Muscle layer of colon (tissue), 2 donors: ENCODE measurements around the gene MYORG.
"Not testable (repeated sequence)": the region's sequence is repeated elsewhere in the genome, so short reads cannot be mapped to it uniquely, and the experiment has no call there.

Experiments
- H3K27ac ChIP-seq: one replicate; pipeline ENCODE4 v1.7.0; 2013; ENCODE audit warnings: low read depth, mild to moderate bottlenecking, low read length, moderate library complexity
- H3K27me3 ChIP-seq, 2 donors: one replicate each; pipeline ENCODE4 v1.7.0; 2013; ENCODE audit warnings: low read length in 2 of 2, mild to moderate bottlenecking in 2 of 2; ENCODE audit not compliant: insufficient read depth in 2 of 2, control insufficient read depth in 1 of 2
- H3K36me3 ChIP-seq: one replicate; pipeline ENCODE4 v1.7.0; 2013; ENCODE audit warnings: mild to moderate bottlenecking, low read length; ENCODE audit not compliant: insufficient read depth
- H3K4me1 ChIP-seq: one replicate; pipeline ENCODE4 v1.7.0; 2013; ENCODE audit warnings: mild to moderate bottlenecking, low read length; ENCODE audit not compliant: insufficient read depth
- H3K4me3 ChIP-seq, 2 donors: one replicate each; pipeline ENCODE4 v1.7.0; 2013; ENCODE audit warnings: low read length in 2 of 2, low read depth in 1 of 2, mild to moderate bottlenecking in 1 of 2, moderate library complexity in 1 of 2
- H3K9ac ChIP-seq: one replicate; pipeline ENCODE4 v1.7.0; 2013; ENCODE audit warnings: low read length
- H3K9me3 ChIP-seq: one replicate; pipeline ENCODE4 v1.7.0; 2013; ENCODE audit warnings: mild to moderate bottlenecking, low read length
- donor health status: abdominal sarcoma.
- donor health status: Adenocarcinoma of cecum.

Gene MYORG

GRCh38 chr9:34374905-34375552 is 1.7 kb downstream of the MYORG start:
- peaks cover 43% of the 10 kb centered on the region for H3K4me1 ChIP-seq
- peaks cover 19% of the 10 kb centered on the region for H3K36me3 ChIP-seq
- peak overlapping the region; percentile 27 for H3K27ac ChIP-seq
- no peaks in the 10 kb centered on the region for H3K9me3 ChIP-seq
- H3K27me3 ChIP-seq: no peaks in the 10 kb centered on the region
- H3K9ac ChIP-seq: peak overlapping the region; percentile 83
- H3K4me3 ChIP-seq: peak overlapping the region in 1 of 2 donors; percentile 95

GRCh38 chr9:34374339-34374738 is 2.4 kb downstream of the MYORG start:
- H3K27ac ChIP-seq: no peak overlapping the region
- peaks cover 25% of the 10 kb centered on the region for H3K36me3 ChIP-seq
- H3K27me3 ChIP-seq: no peaks in the 10 kb centered on the region
- H3K4me1 ChIP-seq: peaks cover 42% of the 10 kb centered on the region
- no peak overlapping the region for H3K4me3 ChIP-seq
- H3K9me3 ChIP-seq: no peaks in the 10 kb centered on the region
- no peak overlapping the region for H3K9ac ChIP-seq

- Histone ChIP-seq H3K9me3 (no peaks in the 10 kb centered on the region), H3K9ac (no peak overlapping the region), H3K27ac (peak overlapping the region; percentile 38), H3K4me3 (no peak overlapping the region), H3K4me1 (peaks cover 38% of the 10 kb centered on the region), H3K36me3 (peaks cover 25% of the 10 kb centered on the region), H3K27me3 (no peaks in the 10 kb centered on the region)
Observed at GRCh38 chr9:34373749-34374148, 2.9 kb downstream of the MYORG start.

GRCh38 chr9:34372467-34373011 is 4.2 kb downstream of the MYORG start:
- H3K4me3 ChIP-seq: no peak overlapping the region
- peaks cover 25% of the 10 kb centered on the region for H3K36me3 ChIP-seq
- H3K9ac ChIP-seq: no peak overlapping the region
- H3K9me3 ChIP-seq: no peaks in the 10 kb centered on the region
- H3K27ac ChIP-seq: peak overlapping the region; percentile 27
- H3K4me1 ChIP-seq: peaks cover 38% of the 10 kb centered on the region
- H3K27me3 ChIP-seq: no peaks in the 10 kb centered on the region

GRCh38 chr9:34371886-34372466 is 4.7 kb downstream of the MYORG start:
- Histone ChIP-seq H3K27ac (no peak overlapping the region), H3K27me3 (no peaks in the 10 kb centered on the region), H3K4me3 (no peak overlapping the region), H3K9me3 (no peaks in the 10 kb centered on the region), H3K36me3 (peaks cover 25% of the 10 kb centered on the region), H3K4me1 (peaks cover 38% of the 10 kb centered on the region), H3K9ac (no peak overlapping the region)

- H3K36me3 ChIP-seq: peaks cover 25% of the 10 kb centered on the region
- no peaks in the 10 kb centered on the region for H3K9me3 ChIP-seq
- peaks cover 37% of the 10 kb centered on the region for H3K4me1 ChIP-seq
- H3K4me3 ChIP-seq: no peak overlapping the region
- H3K27ac ChIP-seq: peak overlapping the region; percentile 61
- H3K9ac ChIP-seq: no peak overlapping the region
- no peaks in the 10 kb centered on the region for H3K27me3 ChIP-seq
Observed at GRCh38 chr9:34370970-34371880, 5.5 kb downstream of the MYORG start.

- H3K9me3 ChIP-seq: no peaks in the 10 kb centered on the region
- no peak overlapping the region for H3K4me3 ChIP-seq
- H3K4me1 ChIP-seq: peaks cover 31% of the 10 kb centered on the region
- no peaks in the 10 kb centered on the region for H3K27me3 ChIP-seq
- peak overlapping the region; percentile 61 for H3K27ac ChIP-seq
- H3K36me3 ChIP-seq: peaks cover 25% of the 10 kb centered on the region
- H3K9ac ChIP-seq: no peak overlapping the region
Observed at GRCh38 chr9:34370335-34370969, 6.2 kb downstream of the MYORG start.

- peaks cover 35% of the 10 kb centered on the region for H3K4me1 ChIP-seq
- no peaks in the 10 kb centered on the region for H3K9me3 ChIP-seq
- H3K27ac ChIP-seq: no peak overlapping the region
- no peak overlapping the region for H3K9ac ChIP-seq
- no peaks in the 10 kb centered on the region for H3K27me3 ChIP-seq
- H3K4me3 ChIP-seq: no peak overlapping the region
- peaks cover 25% of the 10 kb centered on the region for H3K36me3 ChIP-seq
Observed at GRCh38 chr9:34369636-34370035, 7.1 kb downstream of the MYORG start.

GRCh38 chr9:34368796-34369195 is 7.9 kb downstream of the MYORG start:
- not testable (repeated sequence) for H3K4me3 ChIP-seq, H3K27me3 ChIP-seq, H3K9ac ChIP-seq, H3K27ac ChIP-seq, H3K9me3 ChIP-seq
- Histone ChIP-seq H3K4me1 (peaks cover 37% of the 10 kb centered on the region), H3K36me3 (peaks cover 25% of the 10 kb centered on the region)

GRCh38 chr9:34367751-34368410 is 8.8 kb downstream of the MYORG start:
- H3K36me3 ChIP-seq: peaks cover 25% of the 10 kb centered on the region
- not testable (repeated sequence) for H3K4me3 ChIP-seq, H3K9ac ChIP-seq, H3K27me3 ChIP-seq, H3K27ac ChIP-seq, H3K9me3 ChIP-seq
- H3K4me1 ChIP-seq: peaks cover 32% of the 10 kb centered on the region
